DND-41 (cell line): Measurements from ENCODE around the gene HSD17B11.

ENCODE experiments used
- ATAC-seq: fragments of 200-7000 bp; cut with Tn5 transposase; 3 replicates; pipeline ENCODE4 v1.9.1; 2021; ENCODE audit warnings: low read depth; ENCODE audit not compliant: insufficient read depth
- DNase-seq: peaks from one replicate; pipeline ENCODE4 v3.0.0-alpha.2; 2020
- H2AFZ ChIP-seq: 2 replicates; pipeline ENCODE4 v1.6.0; 2012; ENCODE audit warnings: low read depth, low read length
- H3K27ac ChIP-seq: 2 replicates; pipeline ENCODE4 v1.5.1; 2012; ENCODE audit warnings: low read length, inconsistent platforms
- H3K27me3 ChIP-seq: fragments of 200-600 bp; sonication (generic); 2 replicates; pipeline ENCODE4 v1.6.0; 2012; ENCODE audit warnings: low read length, mild to moderate bottlenecking, inconsistent platforms; ENCODE audit not compliant: insufficient read depth, poor library complexity
- H3K36me3 ChIP-seq: 2 replicates; pipeline ENCODE4 v1.5.1; 2012; ENCODE audit warnings: low read length, inconsistent platforms; ENCODE audit not compliant: insufficient read depth
- H3K4me1 ChIP-seq: 2 replicates; pipeline ENCODE4 v1.5.1; 2012; ENCODE audit warnings: mild to moderate bottlenecking, low read length; ENCODE audit not compliant: insufficient read depth
- H3K4me2 ChIP-seq: 2 replicates; pipeline ENCODE4 v1.6.0; 2012; ENCODE audit warnings: mild to moderate bottlenecking, moderate library complexity, low read length, inconsistent platforms; ENCODE audit not compliant: insufficient read depth
- H3K4me3 ChIP-seq, 2 experiments: fragments of 200-600 bp in 1 of 2; shearing (Covaris generic) in 1 of 2; 2 replicates each; pipeline ENCODE4 v1.5.1; 2012 to 2016; ENCODE audit warnings: inconsistent platforms in 2 of 2, low read length in 2 of 2, mild to moderate bottlenecking in 2 of 2, low read depth in 1 of 2, moderate library complexity in 1 of 2
- H3K79me2 ChIP-seq: 2 replicates; pipeline ENCODE4 v1.6.0; 2012; ENCODE audit warnings: low read length, inconsistent platforms; ENCODE audit not compliant: insufficient read depth
- H3K9ac ChIP-seq: 2 replicates; pipeline ENCODE4 v1.6.0; 2012; ENCODE audit warnings: low read depth, mild to moderate bottlenecking, inconsistent platforms, low read length, moderate library complexity
- H3K9me3 ChIP-seq: 2 replicates; pipeline ENCODE4 v1.5.1; 2012; ENCODE audit warnings: low read length, moderate library complexity, mild to moderate bottlenecking, inconsistent platforms; ENCODE audit not compliant: insufficient read depth, severe bottlenecking
- H4K20me1 ChIP-seq: 2 replicates; pipeline ENCODE4 v1.6.0; 2012; ENCODE audit warnings: low read length; ENCODE audit not compliant: insufficient read depth
- EZH2 ChIP-seq: IDR thresholded peaks from 3 replicates; pipeline ENCODE4 v1.6.1; 2012; ENCODE audit warnings: borderline replicate concordance, low read depth, mild to moderate bottlenecking, moderate library complexity, low read length, inconsistent platforms; ENCODE audit not compliant: severe bottlenecking
- TF ChIP-seq, protein P1 (sequence below): IDR thresholded peaks from 2 replicates; pipeline ENCODE4 v1.5.1; 2012; ENCODE audit warnings: borderline replicate concordance, low read length, moderate library complexity, mild to moderate bottlenecking; ENCODE audit not compliant: poor library complexity, severe bottlenecking; ENCODE audit errors: extremely low read depth

The HSD17B11 gene

DNA sequence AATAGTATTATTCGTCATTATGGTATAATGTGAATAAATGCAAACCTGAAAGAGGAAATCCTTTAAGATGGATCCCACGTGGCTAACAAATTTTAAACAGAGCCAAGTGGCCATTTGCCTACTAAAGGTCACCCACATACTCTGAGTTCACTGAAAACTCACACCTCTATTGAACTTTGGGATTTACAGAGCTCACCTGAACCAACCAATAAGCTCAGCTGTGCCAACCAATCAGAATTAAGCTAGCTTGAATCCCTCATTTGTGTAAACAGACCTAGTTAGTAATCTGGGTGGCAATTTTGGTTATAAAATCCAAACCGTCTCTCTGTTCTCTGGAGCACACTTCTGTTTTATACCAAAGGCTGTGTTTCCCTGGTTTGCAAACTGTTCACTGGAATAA, 26.0 kb upstream of the HSD17B11 start:
- Histone ChIP-seq H3K4me1 (peaks cover 9% of the 10 kb centered on the region), H3K36me3 (no peaks in the 10 kb centered on the region), H3K9ac (no peak overlapping the region), H2AFZ (no peak overlapping the region), H3K9me3 (no peaks in the 10 kb centered on the region), H4K20me1 (no peaks in the 10 kb centered on the region), H3K79me2 (peaks cover 8% of the 10 kb centered on the region), H3K27me3 (no peaks in the 10 kb centered on the region), H3K4me3 (no peak overlapping the region), H3K27ac (no peak overlapping the region), H3K4me2 (no peak overlapping the region)
- no peak for DNase-seq
- TF ChIP-seq, protein P1, sequence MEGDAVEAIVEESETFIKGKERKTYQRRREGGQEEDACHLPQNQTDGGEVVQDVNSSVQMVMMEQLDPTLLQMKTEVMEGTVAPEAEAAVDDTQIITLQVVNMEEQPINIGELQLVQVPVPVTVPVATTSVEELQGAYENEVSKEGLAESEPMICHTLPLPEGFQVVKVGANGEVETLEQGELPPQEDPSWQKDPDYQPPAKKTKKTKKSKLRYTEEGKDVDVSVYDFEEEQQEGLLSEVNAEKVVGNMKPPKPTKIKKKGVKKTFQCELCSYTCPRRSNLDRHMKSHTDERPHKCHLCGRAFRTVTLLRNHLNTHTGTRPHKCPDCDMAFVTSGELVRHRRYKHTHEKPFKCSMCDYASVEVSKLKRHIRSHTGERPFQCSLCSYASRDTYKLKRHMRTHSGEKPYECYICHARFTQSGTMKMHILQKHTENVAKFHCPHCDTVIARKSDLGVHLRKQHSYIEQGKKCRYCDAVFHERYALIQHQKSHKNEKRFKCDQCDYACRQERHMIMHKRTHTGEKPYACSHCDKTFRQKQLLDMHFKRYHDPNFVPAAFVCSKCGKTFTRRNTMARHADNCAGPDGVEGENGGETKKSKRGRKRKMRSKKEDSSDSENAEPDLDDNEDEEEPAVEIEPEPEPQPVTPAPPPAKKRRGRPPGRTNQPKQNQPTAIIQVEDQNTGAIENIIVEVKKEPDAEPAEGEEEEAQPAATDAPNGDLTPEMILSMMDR, result no peak
- TF ChIP-seq EZH2, result no peak
- ATAC-seq, result no peak

DNA sequence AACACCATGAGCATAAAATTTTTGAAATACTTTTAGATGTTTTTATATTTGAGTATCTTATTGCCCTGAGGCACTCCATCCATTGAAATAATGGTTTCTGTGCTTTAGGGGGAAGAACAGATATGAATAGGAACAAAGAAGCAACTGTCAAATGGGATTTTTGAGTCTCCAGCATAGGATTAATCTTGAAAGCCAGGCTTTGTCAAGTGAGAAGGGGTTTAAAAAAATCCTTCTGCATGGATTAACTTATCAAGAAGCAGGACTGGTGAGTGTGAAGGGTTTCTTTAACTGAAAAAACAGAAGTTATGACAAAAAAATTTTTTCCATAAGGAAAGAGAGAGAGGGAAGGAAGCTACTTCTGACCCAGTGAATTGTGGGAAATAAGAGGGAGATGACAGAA, 23.8 kb upstream of the HSD17B11 start:
- no peak for ATAC-seq
- TF ChIP-seq, protein P1, result no peak
- no peak for TF ChIP-seq EZH2
- H4K20me1 ChIP-seq, result no peaks in the 10 kb centered on the region

DNA sequence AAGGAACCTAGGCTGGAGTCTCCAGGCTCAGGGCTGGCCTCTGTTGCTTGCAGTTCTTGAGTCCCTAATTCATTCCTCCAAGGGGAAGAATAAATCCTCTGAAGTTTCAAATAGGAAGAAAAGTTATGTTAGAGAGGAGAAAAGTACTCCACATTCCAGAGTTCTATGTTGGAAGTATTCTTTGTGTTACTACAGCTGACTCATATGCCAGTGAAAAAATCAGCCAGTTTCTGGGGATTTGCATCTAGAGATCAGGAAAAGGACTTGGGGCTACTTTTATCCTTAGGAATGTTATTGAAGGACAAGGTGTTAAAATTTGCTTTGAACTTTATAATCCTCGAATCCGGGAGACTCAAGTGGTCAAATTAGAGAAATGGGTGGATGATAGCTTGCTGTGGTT, 19.7 kb upstream of the HSD17B11 start:
- no peaks in the 10 kb centered on the region for H3K4me1 ChIP-seq
- H2AFZ ChIP-seq, result no peak overlapping the region
- no peak for DNase-seq
- no peaks in the 10 kb centered on the region for H3K79me2 ChIP-seq
- no peak overlapping the region for H3K4me3 ChIP-seq
- no peak overlapping the region for H3K4me2 ChIP-seq
- H3K36me3 ChIP-seq, result no peaks in the 10 kb centered on the region
- no peaks in the 10 kb centered on the region for H3K9me3 ChIP-seq
- no peak overlapping the region for H3K9ac ChIP-seq
- no peak overlapping the region for H3K27ac ChIP-seq
- H4K20me1 ChIP-seq, result no peaks in the 10 kb centered on the region
- TF ChIP-seq, protein P1, result no peak
- no peak for TF ChIP-seq EZH2
- no peak for ATAC-seq
- H3K27me3 ChIP-seq, result peaks cover 8% of the 10 kb centered on the region

More for the DNA sequence above, 23.8 kb upstream of the HSD17B11 start:
- Histone ChIP-seq H2AFZ (no peak overlapping the region), H3K4me1 (no peaks in the 10 kb centered on the region), H3K36me3 (no peaks in the 10 kb centered on the region), H3K4me2 (no peak overlapping the region), H3K79me2 (no peaks in the 10 kb centered on the region), H3K4me3 (no peak overlapping the region), H3K9me3 (no peaks in the 10 kb centered on the region), H3K9ac (no peak overlapping the region), H3K27ac (no peak overlapping the region), H3K27me3 (peaks cover 3% of the 10 kb centered on the region)
- no peak for DNase-seq

DNA sequence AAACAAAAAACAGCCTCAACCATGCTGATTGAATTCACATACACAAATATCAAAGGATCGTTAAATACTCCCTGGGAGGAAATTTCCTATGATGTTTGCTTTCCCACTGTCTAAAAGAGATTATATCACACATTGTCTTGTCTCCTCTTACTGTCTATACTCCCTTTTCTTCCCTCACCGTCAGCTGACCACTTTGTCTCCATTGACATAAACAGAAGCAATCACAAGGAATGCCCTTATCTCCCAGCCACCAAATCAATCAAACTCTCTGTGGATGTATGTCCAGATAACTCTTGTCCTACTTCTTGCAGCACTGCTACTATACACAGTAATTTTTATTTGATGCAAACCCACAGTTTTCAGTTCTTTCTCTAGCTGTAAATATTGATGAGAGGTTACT, 19.2 kb upstream of the HSD17B11 start:
- Histone ChIP-seq H3K4me1 (no peaks in the 10 kb centered on the region), H3K27ac (no peak overlapping the region), H4K20me1 (no peaks in the 10 kb centered on the region), H3K27me3 (peaks cover 8% of the 10 kb centered on the region), H3K36me3 (no peaks in the 10 kb centered on the region), H3K4me3 (no peak overlapping the region), H3K4me2 (no peak overlapping the region), H3K9ac (no peak overlapping the region), H3K79me2 (no peaks in the 10 kb centered on the region), H2AFZ (no peak overlapping the region), H3K9me3 (no peaks in the 10 kb centered on the region)
- DNase-seq (no peak), ATAC-seq (no peak)
- TF ChIP-seq, protein P1, result no peak
- no peak for TF ChIP-seq EZH2
